ENCODE results near the gene OAS3. TPM values are rescaled to one million over a fixed set of nuclear protein-coding genes. Genes with fewer than 3 reads are reported as not detected.

Gene OAS3
- 15.1 and 18.8 TPM in 2 replicates for total RNA-seq

GRCh38 chr12:112937741-112938719, at the start of gene OAS3:
Gene OAS3 (plus strand): TSS chr12:112938474. CDS start chr12:112938531, 57 bp downstream.

GRCh38 chr12:112906712-112907414, 31.4 kb upstream of the OAS3 start, which contains the start of gene OAS1:
Gene OAS1 (plus strand): TSS chr12:112906962. CDS start chr12:112907040, 78 bp downstream.

GRCh38 chr12:112978163-112979040, 40.1 kb downstream of the OAS3 start, which contains the start of gene OAS2:
Gene OAS2 (plus strand): TSS chr12:112978519. CDS start chr12:112978609, 90 bp downstream.

Other genes starting within 250 kb of the OAS3 start
- not detected in 2 replicates for gene RPH3A, start 146.7 kb upstream of the OAS3 start, total RNA-seq
- gene OAS1, start 31.5 kb upstream of the OAS3 start, total RNA-seq: 7.1 and 31.3 TPM in 2 replicates
- 16.5 and 19.6 TPM in 2 replicates for gene OAS2, start 40.0 kb downstream of the OAS3 start, total RNA-seq
- 0.16 and 1.2 TPM in 2 replicates for gene DTX1, start 118.3 kb downstream of the OAS3 start, total RNA-seq
- not detected in 2 replicates for gene RASAL1, start 197.3 kb downstream of the OAS3 start, total RNA-seq
- not detected in 2 replicates for gene CFAP73, start 211.2 kb downstream of the OAS3 start, total RNA-seq
- gene DDX54, start 247.0 kb downstream of the OAS3 start, total RNA-seq: 36.3 and 41.4 TPM in 2 replicates
- 12.8 and 15.0 TPM in 2 replicates for gene RITA1, start 247.2 kb downstream of the OAS3 start, total RNA-seq

Measured in bladder microvascular endothelial cell (primary cell).